Activated naive CD8-positive, alpha-beta T cell (primary cell): ENCODE measurements around the gene CERK.
A peak's percentile ranks its signal among the peaks of the same experiment; 100 is the strongest.

Experiments
- H3K27ac Mint-ChIP-seq: one replicate; pipeline ENCODE4 v1.8.0; 2021; ENCODE audit warnings: mixed read lengths
- H3K27me3 Mint-ChIP-seq: one replicate; pipeline ENCODE4 v1.8.0; 2021; ENCODE audit warnings: mixed read lengths
- H3K36me3 Mint-ChIP-seq: one replicate; pipeline ENCODE4 v1.8.0; 2021; ENCODE audit warnings: mixed read lengths
- H3K4me1 Mint-ChIP-seq: one replicate; pipeline ENCODE4 v1.8.0; 2021; ENCODE audit warnings: low read depth, mixed read lengths
- H3K4me3 Mint-ChIP-seq: one replicate; pipeline ENCODE4 v1.8.0; 2021; ENCODE audit warnings: mild to moderate bottlenecking, mixed read lengths
- H3K9me3 Mint-ChIP-seq: one replicate; pipeline ENCODE4 v1.8.0; 2021; ENCODE audit warnings: low read depth, mixed read lengths

CERK gene

DNA sequence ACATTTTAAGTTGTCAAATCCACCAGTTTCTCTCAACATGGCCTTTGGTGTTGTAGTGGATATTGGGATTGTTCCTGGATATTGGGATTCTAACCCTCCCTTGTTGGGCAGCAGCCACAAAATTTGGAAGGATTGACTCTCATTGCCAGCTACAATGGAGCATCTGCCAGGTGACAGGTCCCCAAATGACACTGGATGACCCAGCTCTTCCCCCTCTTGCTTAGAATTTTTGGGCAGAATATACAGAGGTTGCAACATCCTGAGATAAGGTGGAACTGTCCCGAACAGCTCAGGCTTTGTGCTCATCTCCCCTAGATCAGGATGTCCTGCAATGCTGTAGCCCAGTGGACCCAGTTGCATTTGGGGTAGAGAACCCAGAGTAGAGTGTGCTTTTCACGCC is 19.1 kb upstream of the CERK start:
- no peak overlapping the region for H3K27ac Mint-ChIP-seq
- no peaks in the 10 kb centered on the region for H3K27me3 Mint-ChIP-seq
- H3K4me1 Mint-ChIP-seq: peaks cover 29% of the 10 kb centered on the region

DNA sequence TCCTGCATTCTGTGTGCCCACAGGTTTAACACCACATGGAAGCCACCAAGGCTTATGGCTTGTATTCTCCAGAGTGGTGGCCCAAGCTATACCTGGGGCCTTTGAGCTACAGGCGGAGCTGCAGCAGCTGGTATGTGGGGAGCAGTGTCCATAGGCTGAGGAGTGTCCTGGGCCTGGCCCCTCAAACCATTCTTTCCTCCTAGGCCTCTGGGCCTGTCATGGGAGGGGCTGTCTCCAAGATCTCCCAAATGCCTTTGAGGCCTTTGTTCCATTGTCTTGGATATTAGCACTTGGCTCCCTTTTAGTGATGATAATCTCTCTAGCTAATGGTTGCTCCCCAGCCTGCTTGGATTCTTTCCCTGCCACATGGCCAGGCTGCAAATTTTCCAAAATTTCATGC is 18.0 kb upstream of the CERK start:
- H3K27me3 Mint-ChIP-seq: no peaks in the 10 kb centered on the region
- H3K27ac Mint-ChIP-seq: peak overlapping the region; percentile 51
- no peaks in the 10 kb centered on the region for H3K9me3 Mint-ChIP-seq
- peaks cover 3% of the 10 kb centered on the region for H3K36me3 Mint-ChIP-seq
- no peak overlapping the region for H3K4me3 Mint-ChIP-seq
- peaks cover 23% of the 10 kb centered on the region for H3K4me1 Mint-ChIP-seq

More for the DNA sequence above, 19.1 kb upstream of the CERK start:
- H3K36me3 Mint-ChIP-seq: peaks cover 3% of the 10 kb centered on the region
- no peak overlapping the region for H3K4me3 Mint-ChIP-seq
- H3K9me3 Mint-ChIP-seq: no peaks in the 10 kb centered on the region

- Mint-ChIP-seq H3K4me1 (peaks cover 19% of the 10 kb centered on the region), H3K27ac (no peak overlapping the region), H3K9me3 (no peaks in the 10 kb centered on the region), H3K4me3 (no peak overlapping the region), H3K36me3 (peaks cover 3% of the 10 kb centered on the region), H3K27me3 (no peaks in the 10 kb centered on the region)
Measured at GRCh38 chr22:46755525-46755924, 17.5 kb upstream of the CERK start.

- Mint-ChIP-seq H3K36me3 (peaks cover 3% of the 10 kb centered on the region), H3K27me3 (no peaks in the 10 kb centered on the region), H3K4me1 (peaks cover 24% of the 10 kb centered on the region), H3K4me3 (no peak overlapping the region), H3K9me3 (no peaks in the 10 kb centered on the region), H3K27ac (no peak overlapping the region)
Measured at GRCh38 chr22:46754826-46755225, 16.8 kb upstream of the CERK start.

GRCh38 chr22:46754110-46754799 is 16.2 kb upstream of the CERK start:
- Mint-ChIP-seq H3K27ac (peak overlapping the region; percentile 28), H3K4me1 (peaks cover 30% of the 10 kb centered on the region), H3K4me3 (no peak overlapping the region), H3K9me3 (no peaks in the 10 kb centered on the region), H3K27me3 (no peaks in the 10 kb centered on the region), H3K36me3 (peaks cover 3% of the 10 kb centered on the region)

DNA sequence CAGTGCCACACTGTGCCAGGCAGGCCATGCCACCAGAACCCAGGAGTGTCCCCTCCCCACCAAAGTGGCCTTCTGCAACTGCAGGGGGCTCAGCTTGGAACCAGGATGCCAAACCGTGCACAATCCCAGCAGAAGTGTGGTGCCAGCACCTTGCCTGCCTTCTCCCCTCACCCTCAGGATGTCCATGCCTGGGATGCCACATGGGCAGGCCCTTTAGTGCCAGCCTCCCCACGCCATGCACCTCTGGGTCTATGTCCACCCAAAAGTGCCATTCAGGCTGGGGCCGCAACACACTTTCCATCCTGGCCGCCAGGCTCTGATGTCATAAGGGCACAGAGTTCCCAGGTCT is 15.7 kb upstream of the CERK start:
- H3K4me1 Mint-ChIP-seq: peaks cover 32% of the 10 kb centered on the region
- H3K9me3 Mint-ChIP-seq: no peaks in the 10 kb centered on the region
- H3K27me3 Mint-ChIP-seq: no peaks in the 10 kb centered on the region
- H3K27ac Mint-ChIP-seq: no peak overlapping the region
- H3K4me3 Mint-ChIP-seq: no peak overlapping the region
- peaks cover 3% of the 10 kb centered on the region for H3K36me3 Mint-ChIP-seq

GRCh38 chr22:46753360-46753759 is 15.3 kb upstream of the CERK start:
- H3K4me3 Mint-ChIP-seq: no peak overlapping the region
- no peaks in the 10 kb centered on the region for H3K27me3 Mint-ChIP-seq
- peaks cover 3% of the 10 kb centered on the region for H3K36me3 Mint-ChIP-seq
- H3K27ac Mint-ChIP-seq: no peak overlapping the region
- peaks cover 29% of the 10 kb centered on the region for H3K4me1 Mint-ChIP-seq
- H3K9me3 Mint-ChIP-seq: no peaks in the 10 kb centered on the region

DNA sequence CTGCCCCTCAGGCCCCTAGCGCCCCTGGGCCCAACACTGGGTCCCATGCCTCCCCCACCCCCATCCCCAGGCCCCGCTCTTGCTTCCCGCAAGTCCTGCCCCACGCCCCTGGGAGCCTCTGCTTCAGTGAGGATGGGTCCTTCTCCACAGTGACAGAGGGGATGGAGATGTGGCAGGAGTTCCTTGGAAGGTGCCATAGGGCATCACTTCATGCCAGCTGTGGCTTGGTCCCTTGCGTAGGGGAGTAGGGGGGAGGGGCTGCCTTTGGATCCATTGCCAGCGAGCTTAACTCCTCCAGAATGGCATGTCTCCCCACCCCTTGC is 14.9 kb upstream of the CERK start:
- Mint-ChIP-seq H3K4me3 (no peak overlapping the region), H3K27me3 (no peaks in the 10 kb centered on the region), H3K9me3 (no peaks in the 10 kb centered on the region), H3K27ac (no peak overlapping the region), H3K36me3 (peaks cover 3% of the 10 kb centered on the region), H3K4me1 (peaks cover 28% of the 10 kb centered on the region)

DNA sequence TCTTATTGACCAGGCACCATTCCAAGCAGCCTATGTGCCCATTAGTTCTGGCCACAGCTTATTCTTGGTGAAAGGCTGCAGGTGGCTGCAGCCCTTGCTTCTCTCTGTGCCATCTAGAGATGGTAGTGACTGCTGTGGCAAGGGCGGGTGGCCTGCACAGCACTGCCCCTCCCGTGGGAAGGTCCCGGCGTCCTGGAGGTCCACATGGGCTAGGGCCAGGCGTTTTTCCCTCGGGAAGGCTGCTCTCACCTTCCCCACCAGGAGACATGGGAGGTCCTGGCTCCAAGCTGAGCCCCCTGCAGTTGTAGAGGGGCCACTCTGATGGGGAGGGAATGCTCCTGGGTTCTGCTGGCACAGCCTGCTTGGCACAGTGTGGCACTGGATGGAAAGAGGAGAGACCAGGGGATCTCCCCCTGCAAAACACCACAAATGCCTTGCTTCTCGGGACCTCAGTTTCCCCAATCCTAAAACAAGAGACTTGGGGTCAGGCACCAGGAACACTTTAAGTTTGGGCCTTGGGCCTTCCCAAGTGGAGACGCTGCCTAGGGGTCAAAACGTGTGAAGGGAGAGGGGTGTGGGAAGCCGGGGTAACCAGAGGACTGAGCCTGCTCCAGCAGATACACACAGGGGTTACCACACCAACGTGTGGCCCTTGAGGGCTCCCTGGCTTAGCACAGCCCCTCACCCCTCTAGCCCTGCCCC is 14.4 kb upstream of the CERK start:
- H3K27ac Mint-ChIP-seq: no peak overlapping the region
- H3K4me3 Mint-ChIP-seq: no peak overlapping the region
- no peaks in the 10 kb centered on the region for H3K27me3 Mint-ChIP-seq
- H3K36me3 Mint-ChIP-seq: peaks cover 3% of the 10 kb centered on the region
- H3K9me3 Mint-ChIP-seq: no peaks in the 10 kb centered on the region
- H3K4me1 Mint-ChIP-seq: peaks cover 28% of the 10 kb centered on the region

GRCh38 chr22:46750863-46751443 is 12.9 kb upstream of the CERK start:
- Mint-ChIP-seq H3K27me3 (no peaks in the 10 kb centered on the region), H3K9me3 (no peaks in the 10 kb centered on the region), H3K27ac (no peak overlapping the region), H3K36me3 (no peaks in the 10 kb centered on the region), H3K4me1 (peaks cover 29% of the 10 kb centered on the region), H3K4me3 (peak overlapping the region; percentile 35)

- H3K27ac Mint-ChIP-seq: no peak overlapping the region
- no peaks in the 10 kb centered on the region for H3K36me3 Mint-ChIP-seq
- peaks cover 29% of the 10 kb centered on the region for H3K4me1 Mint-ChIP-seq
- no peaks in the 10 kb centered on the region for H3K27me3 Mint-ChIP-seq
- H3K4me3 Mint-ChIP-seq: no peak overlapping the region
- no peaks in the 10 kb centered on the region for H3K9me3 Mint-ChIP-seq
Measured at GRCh38 chr22:46750530-46750800, 12.4 kb upstream of the CERK start.

DNA sequence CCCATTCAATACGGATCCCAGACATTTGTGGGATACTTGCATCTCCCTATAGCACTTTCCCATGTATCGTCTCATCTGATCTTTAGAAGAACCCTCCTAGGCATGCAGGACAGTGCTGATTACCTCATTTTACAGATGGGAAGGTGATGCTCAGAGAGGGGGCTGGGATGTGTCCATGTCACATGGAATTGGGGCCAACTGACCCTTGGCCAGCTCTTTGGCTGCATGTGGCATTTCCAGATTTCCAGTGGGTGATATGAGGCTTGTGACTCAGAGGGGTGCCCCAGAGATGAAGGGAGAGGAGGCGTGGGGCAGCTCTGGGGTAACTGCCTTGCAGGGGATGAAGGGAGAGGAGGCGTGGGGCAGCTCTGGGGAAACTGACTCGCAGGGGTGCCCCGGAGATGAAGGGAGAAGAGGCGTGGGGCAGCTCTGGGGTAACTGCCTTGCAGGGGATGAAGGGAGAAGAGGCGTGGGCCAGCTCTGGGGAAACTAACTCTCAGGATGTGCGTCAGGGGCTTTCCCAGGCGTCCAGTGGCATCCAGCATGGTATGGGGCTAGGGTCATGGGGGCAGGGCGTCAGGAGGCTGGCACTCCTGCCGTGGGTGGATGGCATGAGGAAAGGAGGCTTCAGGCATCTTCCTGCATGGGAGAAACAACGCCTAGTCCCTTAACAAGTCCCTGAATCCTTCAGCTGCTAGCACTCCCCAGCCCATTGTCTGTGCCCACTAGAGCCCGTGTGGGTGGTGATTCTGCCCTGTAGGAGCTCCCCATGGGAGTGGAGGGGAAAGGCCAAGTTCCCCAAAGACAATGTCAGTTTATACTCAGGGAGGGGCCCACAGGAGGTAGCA is 11.9 kb upstream of the CERK start:
- Mint-ChIP-seq H3K27me3 (no peaks in the 10 kb centered on the region), H3K9me3 (no peaks in the 10 kb centered on the region), H3K36me3 (no peaks in the 10 kb centered on the region), H3K4me3 (peak overlapping the region; percentile 80), H3K27ac (peak overlapping the region; percentile 91), H3K4me1 (peaks cover 29% of the 10 kb centered on the region)

DNA sequence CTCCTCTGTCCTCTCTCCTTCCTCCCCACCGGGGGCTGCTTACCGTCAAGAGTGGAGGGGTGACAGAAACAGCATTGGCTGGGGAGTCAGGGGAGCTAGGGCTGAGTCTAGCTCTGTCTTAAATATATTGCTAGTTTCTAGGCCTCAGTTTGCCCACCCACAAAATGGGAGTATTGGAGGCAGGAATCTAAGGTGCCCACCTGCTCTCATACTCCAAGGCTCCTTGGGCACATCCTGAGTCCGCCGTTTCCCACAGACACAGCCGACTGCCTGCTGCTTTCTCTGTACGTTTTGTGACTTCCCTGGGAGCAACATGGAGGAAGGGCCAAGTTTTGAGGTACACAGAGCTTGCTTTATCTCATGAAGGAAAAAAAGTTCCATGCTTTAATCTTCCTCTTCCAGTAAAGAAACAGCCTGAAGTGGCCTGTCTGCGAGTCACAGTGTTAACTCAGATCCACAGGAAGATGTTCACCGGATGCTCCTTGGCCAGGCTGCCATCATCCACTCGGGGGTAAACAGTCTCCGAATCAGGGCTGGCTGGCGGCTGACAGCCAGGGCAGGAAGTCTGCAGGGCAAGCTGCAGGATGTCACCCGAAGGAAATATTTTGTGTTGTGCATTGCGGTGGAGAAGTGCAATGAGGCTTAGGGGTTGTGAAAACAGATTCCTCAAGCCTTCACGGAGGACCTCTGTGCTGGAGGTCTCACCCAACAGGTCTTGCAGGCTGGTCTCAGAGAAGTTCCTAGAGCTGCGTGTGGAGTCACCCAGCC is 11.0 kb upstream of the CERK start:
- Mint-ChIP-seq H3K4me3 (peak overlapping the region; percentile 80), H3K9me3 (no peaks in the 10 kb centered on the region), H3K4me1 (peaks cover 27% of the 10 kb centered on the region), H3K36me3 (no peaks in the 10 kb centered on the region), H3K27me3 (no peaks in the 10 kb centered on the region), H3K27ac (peak overlapping the region; percentile 91)

DNA sequence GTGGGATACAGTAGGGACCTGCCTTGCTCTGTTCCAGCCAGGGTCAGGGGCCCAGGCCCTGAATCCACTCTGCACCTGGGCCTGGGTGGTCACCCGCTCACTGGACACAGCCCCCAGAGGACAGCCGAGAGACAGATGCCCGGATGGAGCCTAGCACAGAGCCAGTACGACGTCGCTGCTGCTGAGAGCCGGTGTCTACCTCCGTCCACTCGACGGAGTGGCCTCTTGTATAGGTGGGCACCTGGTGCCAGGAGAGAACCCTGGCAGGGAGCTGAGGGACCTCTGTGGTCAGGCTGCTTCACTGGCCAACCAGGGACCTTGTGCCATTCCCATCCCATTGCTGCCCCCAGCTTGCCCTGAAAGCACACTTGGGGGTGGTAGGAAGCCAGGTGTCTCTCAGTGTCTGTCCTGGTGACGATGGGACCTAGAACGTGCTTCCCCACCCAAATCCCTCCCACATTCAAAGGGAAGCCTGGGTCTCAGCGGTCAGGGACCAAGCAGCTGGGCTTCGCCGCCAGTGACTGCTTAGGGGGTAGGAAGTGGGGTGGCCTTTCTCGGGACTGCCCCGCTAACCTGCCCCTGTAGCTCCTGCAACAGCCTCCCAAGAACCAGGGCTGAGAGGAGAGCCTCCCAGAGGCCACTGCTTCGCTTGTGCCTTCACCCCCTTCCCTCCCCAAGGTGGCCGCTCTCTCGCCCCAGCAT is 10.3 kb upstream of the CERK start:
- Mint-ChIP-seq H3K36me3 (no peaks in the 10 kb centered on the region), H3K4me1 (peaks cover 26% of the 10 kb centered on the region), H3K9me3 (no peaks in the 10 kb centered on the region), H3K4me3 (peak overlapping the region; percentile 80), H3K27ac (peak overlapping the region; percentile 91), H3K27me3 (no peaks in the 10 kb centered on the region)
